Non-pigmented ciliary epithelial cell (primary cell): ENCODE data around the gene PPRC1.
"Not testable (repeated sequence)": the region's sequence is repeated elsewhere in the genome, so short reads cannot be mapped to it uniquely, and the experiment has no call there.

Source experiments
- DNase-seq: peaks from one replicate; pipeline ENCODE4 v3.0.0-alpha.2; 2010; ENCODE audit warnings: low read depth

PPRC1 gene

DNA sequence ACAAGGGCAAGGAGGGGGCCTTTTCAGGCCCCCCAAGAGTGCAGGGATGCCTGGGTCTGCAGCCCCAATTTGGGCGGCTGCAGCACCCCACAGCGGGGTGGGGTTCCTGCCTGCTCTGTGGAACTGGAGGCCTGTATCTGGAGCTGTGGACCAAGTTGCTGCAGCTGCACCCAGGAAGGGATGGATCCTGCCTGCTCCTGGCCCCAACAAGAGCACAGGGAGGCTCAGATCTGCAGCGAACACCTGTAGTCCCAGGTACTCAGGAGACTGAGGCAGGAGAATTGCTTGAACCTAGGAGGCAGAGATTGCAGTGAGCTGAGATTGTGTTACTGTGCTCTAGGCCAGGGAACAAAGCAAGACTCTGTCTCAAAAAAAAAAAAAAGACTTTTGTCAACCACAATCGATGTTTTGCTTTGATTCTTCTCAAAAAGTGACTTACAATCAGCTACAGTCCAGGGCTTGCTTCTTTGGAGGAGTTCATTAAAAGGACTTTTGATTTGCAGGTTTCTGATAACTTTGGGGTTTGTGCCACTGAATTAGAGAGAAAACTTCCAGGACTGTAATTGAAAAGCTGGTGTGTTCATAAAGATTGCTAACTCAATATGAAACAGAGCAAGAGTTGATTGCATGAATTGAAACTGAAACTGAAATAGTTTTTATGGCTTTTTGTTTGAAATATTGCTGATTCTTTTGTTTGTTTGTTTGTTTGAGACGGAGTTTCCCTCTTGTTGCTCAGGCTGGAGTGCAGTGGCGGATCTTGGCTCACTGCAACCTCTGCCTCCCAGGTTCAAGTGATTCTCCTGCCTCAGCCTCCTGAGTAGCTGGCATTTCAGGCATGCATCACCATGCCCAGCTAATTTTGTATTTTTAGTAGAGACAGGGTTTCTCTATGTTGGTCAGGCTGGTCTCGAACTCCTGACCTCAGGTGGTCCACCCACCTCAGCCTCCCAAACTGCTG is 56.4 kb downstream of the PPRC1 start:
- not testable (repeated sequence) for DNase-seq

DNA sequence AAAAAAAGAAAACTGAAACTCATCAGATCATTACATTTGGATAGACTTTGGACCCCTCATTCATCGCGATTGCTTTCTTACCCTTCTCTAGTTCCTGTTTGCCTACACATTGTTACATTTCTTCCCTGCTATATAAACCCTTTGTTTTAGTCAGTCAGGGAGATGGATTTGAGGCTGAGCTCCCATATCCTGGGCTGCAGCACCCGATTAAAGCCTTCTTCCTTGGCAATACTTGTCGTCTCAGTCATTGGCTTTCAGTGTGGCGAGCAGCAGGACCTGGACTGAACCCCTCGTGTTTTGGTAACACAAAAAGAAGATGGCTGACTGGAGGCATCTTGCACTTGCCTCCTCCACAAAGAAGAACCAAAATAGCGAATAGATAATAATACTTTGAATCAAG is 59.1 kb downstream of the PPRC1 start:
- DNase-seq: no peak

DNA sequence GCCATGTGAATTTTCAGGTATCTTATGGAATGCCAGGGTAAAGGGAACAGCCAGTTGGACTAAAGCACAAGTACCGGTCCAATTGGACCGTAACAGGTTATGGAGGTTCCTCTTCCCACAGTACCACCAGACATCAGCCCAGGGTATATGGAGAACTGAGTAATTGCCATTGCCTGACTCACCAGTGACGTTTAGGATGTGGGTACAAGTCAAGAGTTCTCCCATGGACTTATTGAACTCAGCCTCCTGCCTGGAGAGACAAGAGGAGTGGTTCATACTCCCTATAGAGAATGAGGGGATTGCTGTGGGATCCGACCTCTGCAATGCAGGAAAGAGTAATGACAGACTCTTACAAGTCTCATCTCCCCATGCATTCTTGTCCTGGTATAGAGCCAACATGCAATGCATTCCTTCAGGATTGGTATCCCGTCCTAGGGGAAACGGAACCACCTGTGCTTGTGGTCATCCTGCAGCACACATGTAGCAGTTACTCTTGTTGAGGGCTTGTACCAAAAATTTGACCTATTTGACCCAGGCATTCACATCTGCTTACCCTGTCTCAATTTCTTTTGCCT is 62.5 kb downstream of the PPRC1 start:
- no peak for DNase-seq

DNA sequence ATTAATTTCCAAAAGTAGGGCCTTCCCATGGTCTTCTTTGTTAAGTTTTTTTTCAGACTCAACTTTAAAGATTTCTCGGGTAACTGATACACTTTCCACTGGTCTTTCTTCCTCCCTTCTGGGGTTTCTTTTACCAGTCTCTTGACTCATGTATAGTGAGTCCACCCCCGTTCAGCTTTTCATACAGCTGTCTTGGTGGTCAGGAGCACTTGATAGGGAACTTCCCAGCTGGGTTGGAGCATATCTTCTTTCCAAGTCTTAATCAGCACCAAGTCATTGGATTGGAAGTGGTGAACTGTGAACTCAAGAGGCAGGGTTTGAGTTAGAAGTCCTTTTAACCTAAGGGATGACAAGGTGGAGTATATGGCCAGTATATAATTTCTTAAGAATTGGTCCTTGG is 64.1 kb downstream of the PPRC1 start:
- DNase-seq: no peak

GRCh38 chr10:102198027-102198426 is 65.2 kb downstream of the PPRC1 start:
- no peak for DNase-seq
